ENCODE measurements around the gene RAD51B. TPM values are rescaled to one million over a fixed set of nuclear protein-coding genes. Genes with fewer than 3 reads are reported as not detected.
A peak's percentile ranks its signal among the peaks of the same experiment; 100 is the strongest.

The RAD51B gene
- total and polyA plus RNA-seq, 9 of the 15 experiments (the other 6 are each of a cell fraction or from before 2014, with no cell fraction given) = 8.5 to 17.3 (median 11.3) TPM

- TF ChIP-seq E2F6 (IDR thresholded peaks at IDR 0.05; ENCODE audit: borderline replicate concordance in 1 of 2, extremely low read depth in 1 of 2, insufficient read depth in 1 of 2, insufficient read length in 1 of 2, low read depth in 1 of 2, low read length in 1 of 2, poor library complexity in 1 of 2, severe bottlenecking in 1 of 2) (peak; percentile 28 to 58), ZFPM2 (CRISPR knock-in tag; IDR thresholded peaks at IDR 0.05) (no peak), CHD4 (IDR thresholded peaks at IDR 0.05; ENCODE audit: insufficient read depth, insufficient replicate concordance, low read depth, low read length, poor library complexity, severe bottlenecking) (no peak), EZH2 (IDR thresholded peaks at IDR 0.05; ENCODE audit: borderline replicate concordance, low read depth, low read length) (no peak), SIRT6 (IDR thresholded peaks at IDR 0.05; ENCODE audit: low read depth, low read length) (no peak), L3MBTL2 (IDR thresholded peaks at IDR 0.05) (0 out of 2 replicates have a peak, but pooled peaks have one; percentile 13), EWSR1 (IDR thresholded peaks at IDR 0.05; ENCODE audit: borderline replicate concordance, low read depth, partially characterized antibody) (no peak), ZNF592 (IDR thresholded peaks at IDR 0.05) (no peak), MYC (IDR thresholded peaks at IDR 0.05; ENCODE audit: low read depth, low read length) (0 out of 2 replicates have a peak, but pooled peaks have one; percentile 18), MYC (CRISPR knock-in tag; IDR thresholded peaks at IDR 0.05; ENCODE audit: borderline replicate concordance, low read depth) (no peak), PURB (CRISPR knock-in tag; IDR thresholded peaks at IDR 0.05; ENCODE audit: low read depth) (no peak), USF2 (CRISPR knock-in tag; IDR thresholded peaks at IDR 0.05) (0 out of 2 replicates have a peak, but pooled peaks have one; percentile 3), EP400 (IDR thresholded peaks at IDR 0.05) (peak; percentile 10; the same call in 1 of the 2 replicates), MAX (CRISPR knock-in tag; IDR thresholded peaks at IDR 0.05) (peak; percentile 61; the same call in 1 of the 2 replicates)
Observed at GRCh38 chr14:67820428-67820971, 921 bp downstream of the RAD51B start (continued).

Measured in K562 (cell line).